Measurements from ENCODE around the gene HJURP. TPM values are rescaled to one million over a fixed set of nuclear protein-coding genes. Genes with fewer than 3 reads are reported as not detected.

HJURP gene
- total RNA-seq, 3 donors from 2014 or later: 4.3 to 6.2 (median 5.8) TPM

GRCh38 chr2:233817995-233818638, 36.2 kb downstream of the HJURP start:
- Mint-ChIP-seq H3K36me3 (ENCODE audit: insufficient read depth) (no peaks in the 10 kb centered on the region), H3K4me1 (ENCODE audit: low read depth) (no peaks in the 10 kb centered on the region), H3K4me3 (no peak overlapping the region), H3K9me3 (no peaks in the 10 kb centered on the region), H3K27me3 (ENCODE audit: low read depth) (peaks cover 14% of the 10 kb centered on the region)
- ATAC-seq (no peak), DNase-seq (no peak)

GRCh38 chr2:233817361-233817911, 36.9 kb downstream of the HJURP start:
- no peaks in the 10 kb centered on the region for H3K36me3 Mint-ChIP-seq (ENCODE audit: insufficient read depth)

GRCh38 chr2:233816771-233817170, 37.6 kb downstream of the HJURP start:
- DNase-seq: no peak
- ATAC-seq: no peak
- no peak overlapping the region for H3K4me3 Mint-ChIP-seq

More at GRCh38 chr2:233817361-233817911, 36.9 kb downstream of the HJURP start:
- ATAC-seq: no peak
- H3K4me1 Mint-ChIP-seq (ENCODE audit: low read depth): no peaks in the 10 kb centered on the region
- no peak for DNase-seq
- peaks cover 14% of the 10 kb centered on the region for H3K27me3 Mint-ChIP-seq (ENCODE audit: low read depth)
- H3K9me3 Mint-ChIP-seq: no peaks in the 10 kb centered on the region
- no peak overlapping the region for H3K4me3 Mint-ChIP-seq

GRCh38 chr2:233816334-233816733, 38.0 kb downstream of the HJURP start:
- no peaks in the 10 kb centered on the region for H3K9me3 Mint-ChIP-seq
- no peak for ATAC-seq
- no peak for DNase-seq
- peaks cover 13% of the 10 kb centered on the region for H3K27me3 Mint-ChIP-seq (ENCODE audit: low read depth)
- no peak overlapping the region for H3K4me3 Mint-ChIP-seq
- H3K4me1 Mint-ChIP-seq (ENCODE audit: low read depth): no peaks in the 10 kb centered on the region
- no peaks in the 10 kb centered on the region for H3K36me3 Mint-ChIP-seq (ENCODE audit: insufficient read depth)

More at GRCh38 chr2:233816771-233817170, 37.6 kb downstream of the HJURP start:
- H3K9me3 Mint-ChIP-seq: no peaks in the 10 kb centered on the region
- H3K4me1 Mint-ChIP-seq (ENCODE audit: low read depth): no peaks in the 10 kb centered on the region
- H3K36me3 Mint-ChIP-seq (ENCODE audit: insufficient read depth): no peaks in the 10 kb centered on the region
- H3K27me3 Mint-ChIP-seq (ENCODE audit: low read depth): peaks cover 14% of the 10 kb centered on the region

- H3K27me3 Mint-ChIP-seq (ENCODE audit: low read depth): peaks cover 15% of the 10 kb centered on the region
- no peak overlapping the region for H3K4me3 Mint-ChIP-seq
- ATAC-seq: no peak
- no peaks in the 10 kb centered on the region for H3K4me1 Mint-ChIP-seq (ENCODE audit: low read depth)
- DNase-seq: no peak
- H3K36me3 Mint-ChIP-seq (ENCODE audit: insufficient read depth): no peaks in the 10 kb centered on the region
- no peaks in the 10 kb centered on the region for H3K9me3 Mint-ChIP-seq
These were observed 38.5 kb downstream of the HJURP start for GRCh38 chr2:233815861-233816260.

GRCh38 chr2:233814056-233814835, 40.1 kb downstream of the HJURP start:
- Mint-ChIP-seq H3K9me3 (no peaks in the 10 kb centered on the region), H3K4me3 (no peak overlapping the region), H3K4me1 (ENCODE audit: low read depth) (no peaks in the 10 kb centered on the region), H3K36me3 (ENCODE audit: insufficient read depth) (no peaks in the 10 kb centered on the region), H3K27me3 (ENCODE audit: low read depth) (peaks cover 20% of the 10 kb centered on the region)
- DNase-seq: no peak
- ATAC-seq: no peak

GRCh38 chr2:233813236-233814055, 40.9 kb downstream of the HJURP start:
- no peak for DNase-seq

GRCh38 chr2:233811732-233812131, 42.6 kb downstream of the HJURP start:
- H3K9me3 Mint-ChIP-seq: no peaks in the 10 kb centered on the region
- ATAC-seq: no peak

More at GRCh38 chr2:233813236-233814055, 40.9 kb downstream of the HJURP start:
- ATAC-seq: no peak
- Mint-ChIP-seq H3K9me3 (no peaks in the 10 kb centered on the region), H3K27me3 (ENCODE audit: low read depth) (peaks cover 18% of the 10 kb centered on the region), H3K4me3 (no peak overlapping the region), H3K4me1 (ENCODE audit: low read depth) (no peaks in the 10 kb centered on the region), H3K36me3 (ENCODE audit: insufficient read depth) (no peaks in the 10 kb centered on the region)

GRCh38 chr2:233811087-233811486, 43.2 kb downstream of the HJURP start:
- peaks cover 12% of the 10 kb centered on the region for H3K27me3 Mint-ChIP-seq (ENCODE audit: low read depth)
- H3K9me3 Mint-ChIP-seq: no peaks in the 10 kb centered on the region
- H3K4me3 Mint-ChIP-seq: no peak overlapping the region
- H3K4me1 Mint-ChIP-seq (ENCODE audit: low read depth): no peaks in the 10 kb centered on the region
- DNase-seq (no peak), ATAC-seq (no peak)
- no peaks in the 10 kb centered on the region for H3K36me3 Mint-ChIP-seq (ENCODE audit: insufficient read depth)

More at GRCh38 chr2:233811732-233812131, 42.6 kb downstream of the HJURP start:
- H3K36me3 Mint-ChIP-seq (ENCODE audit: insufficient read depth): no peaks in the 10 kb centered on the region
- no peaks in the 10 kb centered on the region for H3K4me1 Mint-ChIP-seq (ENCODE audit: low read depth)
- H3K4me3 Mint-ChIP-seq: no peak overlapping the region
- no peak for DNase-seq
- H3K27me3 Mint-ChIP-seq (ENCODE audit: low read depth): peaks cover 12% of the 10 kb centered on the region

GRCh38 chr2:233810385-233810784, 44.0 kb downstream of the HJURP start:
- Mint-ChIP-seq H3K4me1 (ENCODE audit: low read depth) (no peaks in the 10 kb centered on the region), H3K4me3 (no peak overlapping the region), H3K27me3 (ENCODE audit: low read depth) (peaks cover 12% of the 10 kb centered on the region), H3K9me3 (no peaks in the 10 kb centered on the region), H3K36me3 (ENCODE audit: insufficient read depth) (no peaks in the 10 kb centered on the region)
- DNase-seq (no peak), ATAC-seq (no peak)

- DNase-seq (no peak), ATAC-seq (no peak)
- Mint-ChIP-seq H3K4me1 (ENCODE audit: low read depth) (no peaks in the 10 kb centered on the region), H3K9me3 (no peaks in the 10 kb centered on the region), H3K4me3 (no peak overlapping the region), H3K27me3 (ENCODE audit: low read depth) (peaks cover 17% of the 10 kb centered on the region), H3K36me3 (ENCODE audit: insufficient read depth) (no peaks in the 10 kb centered on the region)
These were observed 46.1 kb downstream of the HJURP start for GRCh38 chr2:233807966-233808935.

- no peaks in the 10 kb centered on the region for H3K36me3 Mint-ChIP-seq (ENCODE audit: insufficient read depth)
- no peak overlapping the region for H3K4me3 Mint-ChIP-seq
- peaks cover 20% of the 10 kb centered on the region for H3K27me3 Mint-ChIP-seq (ENCODE audit: low read depth)
- ATAC-seq (no peak), DNase-seq (no peak)
- H3K9me3 Mint-ChIP-seq: no peaks in the 10 kb centered on the region
- no peaks in the 10 kb centered on the region for H3K4me1 Mint-ChIP-seq (ENCODE audit: low read depth)
These were observed 47.0 kb downstream of the HJURP start for GRCh38 chr2:233807215-233807865.

- H3K4me3 Mint-ChIP-seq: no peak overlapping the region
- H3K36me3 Mint-ChIP-seq (ENCODE audit: insufficient read depth): no peaks in the 10 kb centered on the region
These were observed 50.3 kb downstream of the HJURP start for GRCh38 chr2:233803994-233804393.

More at GRCh38 chr2:233803994-233804393, 50.3 kb downstream of the HJURP start:
- DNase-seq: no peak
- Mint-ChIP-seq H3K9me3 (peaks cover 4% of the 10 kb centered on the region), H3K4me1 (ENCODE audit: low read depth) (no peaks in the 10 kb centered on the region), H3K27me3 (ENCODE audit: low read depth) (peaks cover 10% of the 10 kb centered on the region)
- ATAC-seq: no peak
